SK-N-SH treated with all-trans-retinoic acid at 6 μM for 48 hours (cell line): ENCODE measurements around the gene IQCC.

Experiments used
- ATAC-seq: fragments of 200-7000 bp; cut with Tn5 transposase; 3 replicates; pipeline ENCODE4 v1.9.1; 2020; ENCODE audit warnings: mild to moderate bottlenecking, moderate library complexity
- ARNTL ChIP-seq: fragments of 450-650 bp; formaldehyde crosslinking; IDR thresholded peaks from 2 replicates; pipeline ENCODE4 v1.5.0; 2020; ENCODE audit warnings: low read depth, mild to moderate bottlenecking, moderate library complexity, borderline replicate concordance
- BACH2 ChIP-seq: fragments of 250-450 bp; sonication (Bioruptor Pico); IDR thresholded peaks from 2 replicates; pipeline ENCODE4 v1.9.0; 2021; ENCODE audit warnings: mild to moderate bottlenecking, borderline replicate concordance
- CSDC2 ChIP-seq: fragments of 250-450 bp; sonication (Bioruptor Pico); IDR thresholded peaks from 2 replicates; pipeline ENCODE4 v1.5.0; 2020; ENCODE audit warnings: mild to moderate bottlenecking, moderate library complexity
- GLIS3 ChIP-seq: fragments of 250-450 bp; sonication (Bioruptor Pico); IDR thresholded peaks from 2 replicates; pipeline ENCODE4 v1.5.0; 2020; ENCODE audit warnings: mild to moderate bottlenecking, moderate library complexity
- ISL1 ChIP-seq: fragments of 250-450 bp; sonication (Bioruptor Pico); IDR thresholded peaks from 2 replicates; pipeline ENCODE4 v2.1.2; 2022; ENCODE audit warnings: mild to moderate bottlenecking, moderate library complexity
- OSR1 ChIP-seq: fragments of 250-450 bp; sonication (Bioruptor Pico); IDR thresholded peaks from 2 replicates; pipeline ENCODE4 v1.8.0; 2022; ENCODE audit warnings: moderate library complexity, mild to moderate bottlenecking, inconsistent platforms
- PPARA ChIP-seq: fragments of 250-450 bp; sonication (Bioruptor Pico); IDR thresholded peaks from 2 replicates; pipeline ENCODE4 v1.5.0; 2020; ENCODE audit warnings: mild to moderate bottlenecking, borderline replicate concordance
- SNAI2 ChIP-seq: fragments of 250-450 bp; sonication (Bioruptor Pico); IDR thresholded peaks from 2 replicates; pipeline ENCODE4 v1.5.0; 2020; ENCODE audit warnings: mild to moderate bottlenecking, moderate library complexity
- TCF4 ChIP-seq: fragments of 250-450 bp; sonication (Bioruptor Pico); IDR thresholded peaks from 2 replicates; pipeline ENCODE4 v1.8.0; 2021; ENCODE audit warnings: mild to moderate bottlenecking, moderate library complexity, borderline replicate concordance
- TOX ChIP-seq: fragments of 250-450 bp; sonication (Bioruptor Pico); IDR thresholded peaks from 2 replicates; pipeline ENCODE4 v1.8.0; 2021; ENCODE audit warnings: mild to moderate bottlenecking, moderate library complexity, borderline replicate concordance
- ZFP3 ChIP-seq: fragments of 250-450 bp; sonication (Bioruptor Pico); IDR thresholded peaks from 2 replicates; pipeline ENCODE4 v1.5.0; 2020; ENCODE audit warnings: mild to moderate bottlenecking, moderate library complexity
- ZFP30 ChIP-seq: fragments of 450-650 bp; formaldehyde crosslinking; IDR thresholded peaks from 2 replicates; pipeline ENCODE4 v1.5.0; 2022; ENCODE audit warnings: mild to moderate bottlenecking, moderate library complexity
- ZNF565 ChIP-seq: fragments of 450-650 bp; formaldehyde crosslinking; conservative IDR thresholded peaks from 2 replicates; pipeline ENCODE4 v1.5.0; 2020; ENCODE audit warnings: low read depth, mild to moderate bottlenecking, moderate library complexity
- ZNF70 ChIP-seq: fragments of 450-650 bp; formaldehyde crosslinking; IDR thresholded peaks from 2 replicates; pipeline ENCODE4 v1.5.0; 2020; ENCODE audit warnings: mild to moderate bottlenecking, moderate library complexity
- ZNF8 ChIP-seq: fragments of 450-650 bp; formaldehyde crosslinking; IDR thresholded peaks from 2 replicates; pipeline ENCODE4 v1.5.0; 2020; ENCODE audit warnings: mild to moderate bottlenecking, moderate library complexity
- TF ChIP-seq, protein P1 (sequence below): fragments of 250-450 bp; sonication (Bioruptor Pico); IDR thresholded peaks from 2 replicates; pipeline ENCODE4 v1.5.1; 2021; ENCODE audit warnings: mild to moderate bottlenecking, moderate library complexity
- TF ChIP-seq, protein P2 (sequence below): fragments of 250-450 bp; sonication (Bioruptor Pico); IDR thresholded peaks from 2 replicates; pipeline ENCODE4 v1.5.1; 2020; ENCODE audit warnings: low read depth, mild to moderate bottlenecking, moderate library complexity
- TF ChIP-seq, protein P3 (sequence below): fragments of 250-450 bp; sonication (Bioruptor Pico); IDR thresholded peaks from 2 replicates; pipeline ENCODE4 v1.8.0; 2020; ENCODE audit warnings: mild to moderate bottlenecking, moderate library complexity, borderline replicate concordance
- TF ChIP-seq, protein P4 (sequence below): fragments of 250-450 bp; sonication (Bioruptor Pico); IDR thresholded peaks from 2 replicates; pipeline ENCODE4 v1.8.0; 2021; ENCODE audit warnings: low read depth, mild to moderate bottlenecking, moderate library complexity, borderline replicate concordance
- TF ChIP-seq, protein P5 (sequence below): fragments of 250-450 bp; sonication (Bioruptor Pico); IDR thresholded peaks from 2 replicates; pipeline ENCODE4 v1.5.0; 2020; ENCODE audit warnings: mild to moderate bottlenecking, moderate library complexity

The IQCC gene

DNA sequence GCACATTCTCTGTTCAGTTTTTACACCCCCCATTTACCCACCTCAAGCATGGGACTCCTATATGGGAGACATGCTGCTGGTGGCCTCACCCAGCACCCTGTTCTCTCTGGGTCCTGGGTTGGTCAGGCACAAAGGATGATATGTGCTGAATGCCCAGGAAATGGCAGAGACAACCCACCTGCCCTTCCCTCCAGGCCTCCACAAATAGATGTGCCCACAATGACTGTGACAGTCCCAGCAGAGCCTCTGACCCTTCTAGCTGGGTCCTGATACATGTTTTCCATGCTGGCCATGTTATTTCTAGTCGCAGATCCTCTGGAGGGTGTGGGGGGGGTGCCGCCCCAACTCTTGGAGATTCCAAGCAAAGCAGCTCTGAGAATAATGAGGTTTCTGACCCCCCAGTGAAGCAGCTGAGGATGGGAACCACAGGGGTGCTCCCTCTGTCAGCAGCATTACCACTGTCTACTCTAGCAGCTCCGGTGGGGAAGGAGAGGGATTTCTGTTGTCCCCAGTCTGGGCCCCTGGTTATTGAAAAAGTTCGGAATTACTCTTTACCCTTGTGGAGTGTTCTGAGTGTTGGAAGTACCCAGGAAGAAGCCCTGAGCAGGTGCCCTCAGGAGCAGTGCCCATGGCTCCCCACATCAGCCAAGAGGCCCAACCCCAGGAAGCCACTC lies 6.3 kb upstream of the IQCC start:
- TF ChIP-seq OSR1 (CRISPR knock-in tag) (no peak), BACH2 (no peak), ZFP3 (no peak), GLIS3 (no peak), PPARA (no peak), ZNF565 (CRISPR knock-in tag) (no peak)
- TF ChIP-seq, protein P1, sequence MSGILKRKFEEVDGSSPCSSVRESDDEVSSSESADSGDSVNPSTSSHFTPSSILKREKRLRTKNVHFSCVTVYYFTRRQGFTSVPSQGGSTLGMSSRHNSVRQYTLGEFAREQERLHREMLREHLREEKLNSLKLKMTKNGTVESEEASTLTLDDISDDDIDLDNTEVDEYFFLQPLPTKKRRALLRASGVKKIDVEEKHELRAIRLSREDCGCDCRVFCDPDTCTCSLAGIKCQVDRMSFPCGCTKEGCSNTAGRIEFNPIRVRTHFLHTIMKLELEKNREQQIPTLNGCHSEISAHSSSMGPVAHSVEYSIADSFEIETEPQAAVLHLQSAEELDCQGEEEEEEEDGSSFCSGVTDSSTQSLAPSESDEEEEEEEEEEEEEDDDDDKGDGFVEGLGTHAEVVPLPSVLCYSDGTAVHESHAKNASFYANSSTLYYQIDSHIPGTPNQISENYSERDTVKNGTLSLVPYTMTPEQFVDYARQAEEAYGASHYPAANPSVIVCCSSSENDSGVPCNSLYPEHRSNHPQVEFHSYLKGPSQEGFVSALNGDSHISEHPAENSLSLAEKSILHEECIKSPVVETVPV (CRISPR knock-in tag), result no peak
- TF ChIP-seq, protein P2, sequence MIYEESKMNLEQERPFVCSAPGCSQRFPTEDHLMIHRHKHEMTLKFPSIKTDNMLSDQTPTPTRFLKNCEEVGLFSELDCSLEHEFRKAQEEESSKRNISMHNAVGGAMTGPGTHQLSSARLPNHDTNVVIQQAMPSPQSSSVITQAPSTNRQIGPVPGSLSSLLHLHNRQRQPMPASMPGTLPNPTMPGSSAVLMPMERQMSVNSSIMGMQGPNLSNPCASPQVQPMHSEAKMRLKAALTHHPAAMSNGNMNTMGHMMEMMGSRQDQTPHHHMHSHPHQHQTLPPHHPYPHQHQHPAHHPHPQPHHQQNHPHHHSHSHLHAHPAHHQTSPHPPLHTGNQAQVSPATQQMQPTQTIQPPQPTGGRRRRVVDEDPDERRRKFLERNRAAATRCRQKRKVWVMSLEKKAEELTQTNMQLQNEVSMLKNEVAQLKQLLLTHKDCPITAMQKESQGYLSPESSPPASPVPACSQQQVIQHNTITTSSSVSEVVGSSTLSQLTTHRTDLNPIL (CRISPR knock-in tag), result no peak
- TF ChIP-seq, all 23 proteins: peak for 0
- no peak for ATAC-seq

DNA sequence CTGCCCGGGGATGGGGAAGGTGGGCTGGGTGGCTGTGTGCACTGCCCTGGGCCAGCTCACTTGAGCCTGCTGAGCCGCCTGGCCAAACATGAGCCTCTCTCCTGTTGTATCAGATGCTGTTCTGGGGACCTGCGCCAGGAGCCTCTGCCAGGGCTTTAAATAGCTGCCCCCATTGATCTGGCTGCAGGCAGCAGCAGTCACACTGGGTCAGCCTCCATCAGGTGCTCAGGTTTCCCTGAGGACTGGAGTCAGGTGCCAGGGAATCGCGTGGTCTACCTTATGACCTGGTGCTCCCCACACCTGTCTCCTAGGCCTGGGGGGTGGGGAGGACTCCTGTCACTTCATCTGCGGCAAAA lies 5.8 kb upstream of the IQCC start:
- TF ChIP-seq, protein P3, sequence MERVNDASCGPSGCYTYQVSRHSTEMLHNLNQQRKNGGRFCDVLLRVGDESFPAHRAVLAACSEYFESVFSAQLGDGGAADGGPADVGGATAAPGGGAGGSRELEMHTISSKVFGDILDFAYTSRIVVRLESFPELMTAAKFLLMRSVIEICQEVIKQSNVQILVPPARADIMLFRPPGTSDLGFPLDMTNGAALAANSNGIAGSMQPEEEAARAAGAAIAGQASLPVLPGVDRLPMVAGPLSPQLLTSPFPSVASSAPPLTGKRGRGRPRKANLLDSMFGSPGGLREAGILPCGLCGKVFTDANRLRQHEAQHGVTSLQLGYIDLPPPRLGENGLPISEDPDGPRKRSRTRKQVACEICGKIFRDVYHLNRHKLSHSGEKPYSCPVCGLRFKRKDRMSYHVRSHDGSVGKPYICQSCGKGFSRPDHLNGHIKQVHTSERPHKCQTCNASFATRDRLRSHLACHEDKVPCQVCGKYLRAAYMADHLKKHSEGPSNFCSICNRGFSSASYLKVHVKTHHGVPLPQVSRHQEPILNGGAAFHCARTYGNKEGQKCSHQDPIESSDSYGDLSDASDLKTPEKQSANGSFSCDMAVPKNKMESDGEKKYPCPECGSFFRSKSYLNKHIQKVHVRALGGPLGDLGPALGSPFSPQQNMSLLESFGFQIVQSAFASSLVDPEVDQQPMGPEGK (CRISPR knock-in tag), result no peak
- TF ChIP-seq, protein P1 (CRISPR knock-in tag), result no peak
- TF ChIP-seq ZNF70 (CRISPR knock-in tag) (no peak), ISL1 (no peak), SNAI2 (CRISPR knock-in tag) (no peak), TCF4 (CRISPR knock-in tag) (no peak), TOX (CRISPR knock-in tag) (no peak), CSDC2 (CRISPR knock-in tag) (no peak), ZNF8 (CRISPR knock-in tag) (no peak), GLIS3 (no peak), PPARA (no peak), ZFP30 (no peak), ARNTL (CRISPR knock-in tag) (no peak), ZFP3 (no peak)
- TF ChIP-seq, protein P2 (CRISPR knock-in tag), result no peak
- TF ChIP-seq, protein P4, sequence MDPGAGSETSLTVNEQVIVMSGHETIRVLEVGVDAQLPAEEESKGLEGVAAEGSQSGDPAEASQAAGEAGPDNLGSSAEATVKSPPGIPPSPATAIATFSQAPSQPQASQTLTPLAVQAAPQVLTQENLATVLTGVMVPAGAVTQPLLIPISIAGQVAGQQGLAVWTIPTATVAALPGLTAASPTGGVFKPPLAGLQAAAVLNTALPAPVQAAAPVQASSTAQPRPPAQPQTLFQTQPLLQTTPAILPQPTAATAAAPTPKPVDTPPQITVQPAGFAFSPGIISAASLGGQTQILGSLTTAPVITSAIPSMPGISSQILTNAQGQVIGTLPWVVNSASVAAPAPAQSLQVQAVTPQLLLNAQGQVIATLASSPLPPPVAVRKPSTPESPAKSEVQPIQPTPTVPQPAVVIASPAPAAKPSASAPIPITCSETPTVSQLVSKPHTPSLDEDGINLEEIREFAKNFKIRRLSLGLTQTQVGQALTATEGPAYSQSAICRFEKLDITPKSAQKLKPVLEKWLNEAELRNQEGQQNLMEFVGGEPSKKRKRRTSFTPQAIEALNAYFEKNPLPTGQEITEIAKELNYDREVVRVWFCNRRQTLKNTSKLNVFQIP (CRISPR knock-in tag), result no peak
- TF ChIP-seq, protein P5, sequence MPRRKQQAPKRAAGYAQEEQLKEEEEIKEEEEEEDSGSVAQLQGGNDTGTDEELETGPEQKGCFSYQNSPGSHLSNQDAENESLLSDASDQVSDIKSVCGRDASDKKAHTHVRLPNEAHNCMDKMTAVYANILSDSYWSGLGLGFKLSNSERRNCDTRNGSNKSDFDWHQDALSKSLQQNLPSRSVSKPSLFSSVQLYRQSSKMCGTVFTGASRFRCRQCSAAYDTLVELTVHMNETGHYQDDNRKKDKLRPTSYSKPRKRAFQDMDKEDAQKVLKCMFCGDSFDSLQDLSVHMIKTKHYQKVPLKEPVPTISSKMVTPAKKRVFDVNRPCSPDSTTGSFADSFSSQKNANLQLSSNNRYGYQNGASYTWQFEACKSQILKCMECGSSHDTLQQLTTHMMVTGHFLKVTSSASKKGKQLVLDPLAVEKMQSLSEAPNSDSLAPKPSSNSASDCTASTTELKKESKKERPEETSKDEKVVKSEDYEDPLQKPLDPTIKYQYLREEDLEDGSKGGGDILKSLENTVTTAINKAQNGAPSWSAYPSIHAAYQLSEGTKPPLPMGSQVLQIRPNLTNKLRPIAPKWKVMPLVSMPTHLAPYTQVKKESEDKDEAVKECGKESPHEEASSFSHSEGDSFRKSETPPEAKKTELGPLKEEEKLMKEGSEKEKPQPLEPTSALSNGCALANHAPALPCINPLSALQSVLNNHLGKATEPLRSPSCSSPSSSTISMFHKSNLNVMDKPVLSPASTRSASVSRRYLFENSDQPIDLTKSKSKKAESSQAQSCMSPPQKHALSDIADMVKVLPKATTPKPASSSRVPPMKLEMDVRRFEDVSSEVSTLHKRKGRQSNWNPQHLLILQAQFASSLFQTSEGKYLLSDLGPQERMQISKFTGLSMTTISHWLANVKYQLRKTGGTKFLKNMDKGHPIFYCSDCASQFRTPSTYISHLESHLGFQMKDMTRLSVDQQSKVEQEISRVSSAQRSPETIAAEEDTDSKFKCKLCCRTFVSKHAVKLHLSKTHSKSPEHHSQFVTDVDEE (CRISPR knock-in tag), result no peak
- ATAC-seq, result peak; percentile 5
